WTC11 (cell line): ENCODE data around the gene ABCC4. TPM values are rescaled to one million over a fixed set of nuclear protein-coding genes. Genes with fewer than 3 reads are reported as not detected.

Experiments used
- ATAC-seq: fragments of 200-7000 bp; cut with Tn5 transposase; 2 replicates; pipeline ENCODE4 v1.10.0; 2021; ENCODE audit warnings: mild to moderate bottlenecking, moderate library complexity
- CTCF ChIA-PET: fragments of 300-600 bp; sonication (Branson Sonifier 250); formaldehyde crosslinking; loops from one replicate; lab custom pipeline; 2021; ENCODE audit warnings: antibody characterized with exemption; lab: Charles Lee
- POLR2A ChIA-PET: fragments of 350-600 bp; sonication (Branson Sonifier 250); formaldehyde crosslinking; loops from one replicate; lab custom pipeline; 2021; ENCODE audit warnings: antibody characterized with exemption; lab: Charles Lee
- DNase-seq: peaks from one replicate; pipeline ENCODE4 v3.0.0; 2021; ENCODE audit warnings: low spot score
- H3K27ac Mint-ChIP-seq: 2 replicates; pipeline ENCODE4 v1.8.0; 2021; ENCODE audit warnings: mixed read lengths
- H3K27me3 Mint-ChIP-seq: 2 replicates; pipeline ENCODE4 v1.8.0; 2021; ENCODE audit warnings: low read depth, mild to moderate bottlenecking, moderate library complexity, mixed read lengths
- H3K36me3 Mint-ChIP-seq: 2 replicates; pipeline ENCODE4 v1.8.0; 2021; ENCODE audit warnings: mixed read lengths
- H3K4me1 Mint-ChIP-seq: 2 replicates; pipeline ENCODE4 v1.8.0; 2022; ENCODE audit warnings: mixed read lengths
- H3K4me3 Mint-ChIP-seq: 2 replicates; pipeline ENCODE4 v1.8.0; 2021; ENCODE audit warnings: mild to moderate bottlenecking, moderate library complexity, mixed read lengths
- H3K9me3 Mint-ChIP-seq: 2 replicates; pipeline ENCODE4 v1.8.0; 2021; ENCODE audit warnings: mixed read lengths
- IRF2 ChIP-seq: sonication (generic); formaldehyde crosslinking; IDR thresholded peaks from 2 replicates; pipeline ENCODE4 v1.8.0; 2022; ENCODE audit warnings: low read depth, missing genetic modification reagents, borderline replicate concordance
- KAT7 ChIP-seq: sonication (generic); formaldehyde crosslinking; IDR thresholded peaks from 2 replicates; pipeline ENCODE4 v1.8.1; 2023; ENCODE audit warnings: missing genetic modification reagents, mild to moderate bottlenecking, borderline replicate concordance
- NFYB ChIP-seq: sonication (generic); formaldehyde crosslinking; conservative IDR thresholded peaks from 2 replicates; pipeline ENCODE4 v1.8.0; 2022; ENCODE audit warnings: low read depth, missing genetic modification reagents
- NR1H2 ChIP-seq: sonication (generic); formaldehyde crosslinking; IDR thresholded peaks from 2 replicates; pipeline ENCODE4 v1.9.0; 2021; ENCODE audit warnings: mild to moderate bottlenecking, moderate library complexity, missing genetic modification reagents
- PRRX2 ChIP-seq: fragments of 250-450 bp; sonication (Bioruptor Pico); IDR thresholded peaks from 2 replicates; pipeline ENCODE4 v1.8.0; 2021; ENCODE audit warnings: mild to moderate bottlenecking
- SMAD4 ChIP-seq: sonication (generic); formaldehyde crosslinking; IDR thresholded peaks from 2 replicates; pipeline ENCODE4 v1.8.0; 2022; ENCODE audit warnings: mild to moderate bottlenecking, missing genetic modification reagents
- ZNF423 ChIP-seq: fragments of 250-450 bp; sonication (Bioruptor Pico); IDR thresholded peaks from 2 replicates; pipeline ENCODE4 v2.1.2; 2022; ENCODE audit warnings: mild to moderate bottlenecking, moderate library complexity
- total RNA-seq: library from RNA; stranded (reverse); gene quantifications from 3 replicates; pipeline ENCODE4 v1.2.3, GENCODE V29; 2021
- TF ChIP-seq, protein P1 (sequence below): sonication (generic); formaldehyde crosslinking; IDR thresholded peaks from 2 replicates; pipeline ENCODE4 v1.8.0; 2022; ENCODE audit warnings: missing genetic modification reagents
- TF ChIP-seq, protein P2 (sequence below): sonication (generic); formaldehyde crosslinking; IDR thresholded peaks from 2 replicates; pipeline ENCODE4 v1.8.1; 2022; ENCODE audit warnings: mild to moderate bottlenecking, moderate library complexity, missing genetic modification reagents
- TF ChIP-seq, protein P3 (sequence below): sonication (generic); formaldehyde crosslinking; IDR thresholded peaks from 2 replicates; pipeline ENCODE4 v1.8.0; 2022; ENCODE audit warnings: mild to moderate bottlenecking, missing genetic modification reagents
- TF ChIP-seq, protein P4 (sequence below): sonication (generic); formaldehyde crosslinking; IDR thresholded peaks from 2 replicates; pipeline ENCODE4 v1.8.1; 2023; ENCODE audit warnings: mild to moderate bottlenecking, missing genetic modification reagents

Gene ABCC4
- total RNA-seq, 1 experiment from 2014 or later: 7.2 TPM

DNA sequence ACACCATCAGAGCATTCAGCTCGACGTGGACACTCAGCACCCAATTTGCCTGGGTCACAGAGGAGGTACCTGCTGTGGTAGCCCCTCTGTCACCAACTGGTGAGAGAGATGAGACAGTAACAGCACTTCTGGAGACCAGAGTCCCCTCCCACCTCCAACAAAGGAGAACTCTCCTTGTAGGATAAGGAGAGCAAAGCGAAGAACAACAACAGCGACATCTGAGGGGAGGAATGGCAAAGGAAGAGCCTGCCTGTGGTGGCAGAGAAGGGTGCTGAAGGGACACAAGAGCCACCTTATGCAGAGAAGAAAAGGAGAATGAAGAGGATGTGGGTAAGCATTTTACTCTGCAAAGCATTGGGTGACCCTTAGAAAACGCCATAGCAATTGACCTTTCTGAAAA, 167.8 kb downstream of the ABCC4 start (continued):
- TF ChIP-seq SMAD4 (CRISPR knock-in tag) (no peak), ZNF423 (CRISPR knock-in tag) (no peak)

DNA sequence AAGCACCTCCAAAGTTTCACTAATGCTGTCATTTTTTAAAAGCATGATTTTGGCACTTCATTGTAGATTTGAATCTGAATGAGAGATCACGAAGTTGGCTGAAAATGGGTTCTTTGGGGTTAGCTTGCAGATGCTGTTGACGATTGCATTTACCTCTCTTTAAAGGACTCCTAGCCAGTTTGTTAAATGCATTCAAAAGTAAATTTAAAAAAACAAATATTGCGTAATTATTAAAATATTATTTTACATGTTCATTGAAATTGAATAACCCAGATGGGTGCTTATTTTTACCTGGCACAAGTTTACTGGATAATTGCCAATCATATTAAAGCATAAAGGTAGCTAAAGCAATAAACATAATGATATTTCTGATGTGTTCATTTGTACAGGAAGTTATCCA, 172.2 kb downstream of the ABCC4 start:
- Mint-ChIP-seq H3K9me3 (peaks cover 4% of the 10 kb centered on the region; the same call in 1 of the 2 replicates), H3K27ac (no peak overlapping the region), H3K36me3 (no peaks in the 10 kb centered on the region), H3K4me3 (no peak overlapping the region), H3K27me3 (no peaks in the 10 kb centered on the region), H3K4me1 (peaks cover 19% of the 10 kb centered on the region)
- no peak for DNase-seq
- ChIA-PET CTCF (no interaction called here), POLR2A (interaction anchor here (0.5 kb wide), 1 partner anchor 15 kb away, joined by 4 read pairs; no protein-coding TSS in a partner anchor)
- ATAC-seq: no peak
- TF ChIP-seq IRF2: no peak
- TF ChIP-seq PRRX2 (CRISPR knock-in tag): no peak
- TF ChIP-seq KAT7 (CRISPR knock-in tag): no peak

DNA sequence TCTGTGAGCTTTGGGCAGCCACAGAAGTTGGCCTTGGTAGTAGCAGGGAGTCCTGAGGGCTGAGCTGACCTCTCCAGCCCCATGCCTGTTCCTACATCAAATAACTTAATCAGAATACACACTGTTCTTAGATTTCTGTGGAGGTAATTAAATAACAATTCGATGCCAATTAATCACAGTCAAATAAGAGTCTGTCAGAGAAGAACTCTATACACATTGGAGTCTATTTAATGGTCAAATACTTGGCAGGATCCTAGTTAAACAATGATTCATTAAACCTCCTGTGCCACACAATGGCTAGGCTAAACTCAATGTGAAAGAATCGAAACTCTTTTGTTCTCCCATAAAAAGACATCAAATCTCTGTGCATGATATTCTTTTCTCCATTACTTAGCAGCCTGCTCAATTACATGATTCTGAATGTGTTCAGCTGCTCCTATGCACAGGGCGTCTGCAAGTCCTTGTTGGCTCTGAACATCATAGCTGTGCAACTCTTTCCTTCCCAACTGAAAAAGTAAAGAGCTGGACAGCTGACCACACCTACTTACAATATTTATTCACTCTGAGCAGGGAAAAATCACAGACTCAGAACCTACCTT, 173.1 kb downstream of the ABCC4 start:
- CTCF ChIA-PET: interaction anchor here (0.5 kb wide), 1 partner anchor 60 kb away, joined by 4 read pairs; no protein-coding TSS in a partner anchor
- POLR2A ChIA-PET: interaction anchor here (0.5 kb wide), 2 partner anchors 14 to 437 kb away, joined by 4 to 5 read pairs; no protein-coding TSS in a partner anchor

More for the DNA sequence above, 173.1 kb downstream of the ABCC4 start:
- peaks cover 4% of the 10 kb centered on the region; the same call in 1 of the 2 replicates for H3K9me3 Mint-ChIP-seq
- ATAC-seq: no peak
- DNase-seq: no peak
- no peak overlapping the region for H3K4me3 Mint-ChIP-seq
- peaks cover 11% of the 10 kb centered on the region for H3K4me1 Mint-ChIP-seq
- H3K36me3 Mint-ChIP-seq: no peaks in the 10 kb centered on the region
- no peak overlapping the region for H3K27ac Mint-ChIP-seq
- no peaks in the 10 kb centered on the region for H3K27me3 Mint-ChIP-seq
- TF ChIP-seq, protein P1, sequence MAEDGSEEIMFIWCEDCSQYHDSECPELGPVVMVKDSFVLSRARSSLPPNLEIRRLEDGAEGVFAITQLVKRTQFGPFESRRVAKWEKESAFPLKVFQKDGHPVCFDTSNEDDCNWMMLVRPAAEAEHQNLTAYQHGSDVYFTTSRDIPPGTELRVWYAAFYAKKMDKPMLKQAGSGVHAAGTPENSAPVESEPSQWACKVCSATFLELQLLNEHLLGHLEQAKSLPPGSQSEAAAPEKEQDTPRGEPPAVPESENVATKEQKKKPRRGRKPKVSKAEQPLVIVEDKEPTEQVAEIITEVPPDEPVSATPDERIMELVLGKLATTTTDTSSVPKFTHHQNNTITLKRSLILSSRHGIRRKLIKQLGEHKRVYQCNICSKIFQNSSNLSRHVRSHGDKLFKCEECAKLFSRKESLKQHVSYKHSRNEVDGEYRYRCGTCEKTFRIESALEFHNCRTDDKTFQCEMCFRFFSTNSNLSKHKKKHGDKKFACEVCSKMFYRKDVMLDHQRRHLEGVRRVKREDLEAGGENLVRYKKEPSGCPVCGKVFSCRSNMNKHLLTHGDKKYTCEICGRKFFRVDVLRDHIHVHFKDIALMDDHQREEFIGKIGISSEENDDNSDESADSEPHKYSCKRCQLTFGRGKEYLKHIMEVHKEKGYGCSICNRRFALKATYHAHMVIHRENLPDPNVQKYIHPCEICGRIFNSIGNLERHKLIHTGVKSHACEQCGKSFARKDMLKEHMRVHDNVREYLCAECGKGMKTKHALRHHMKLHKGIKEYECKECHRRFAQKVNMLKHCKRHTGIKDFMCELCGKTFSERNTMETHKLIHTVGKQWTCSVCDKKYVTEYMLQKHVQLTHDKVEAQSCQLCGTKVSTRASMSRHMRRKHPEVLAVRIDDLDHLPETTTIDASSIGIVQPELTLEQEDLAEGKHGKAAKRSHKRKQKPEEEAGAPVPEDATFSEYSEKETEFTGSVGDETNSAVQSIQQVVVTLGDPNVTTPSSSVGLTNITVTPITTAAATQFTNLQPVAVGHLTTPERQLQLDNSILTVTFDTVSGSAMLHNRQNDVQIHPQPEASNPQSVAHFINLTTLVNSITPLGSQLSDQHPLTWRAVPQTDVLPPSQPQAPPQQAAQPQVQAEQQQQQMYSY (CRISPR knock-in tag): no peak
- TF ChIP-seq NFYB (no peak), NR1H2 (CRISPR knock-in tag) (no peak)
- TF ChIP-seq, protein P2, sequence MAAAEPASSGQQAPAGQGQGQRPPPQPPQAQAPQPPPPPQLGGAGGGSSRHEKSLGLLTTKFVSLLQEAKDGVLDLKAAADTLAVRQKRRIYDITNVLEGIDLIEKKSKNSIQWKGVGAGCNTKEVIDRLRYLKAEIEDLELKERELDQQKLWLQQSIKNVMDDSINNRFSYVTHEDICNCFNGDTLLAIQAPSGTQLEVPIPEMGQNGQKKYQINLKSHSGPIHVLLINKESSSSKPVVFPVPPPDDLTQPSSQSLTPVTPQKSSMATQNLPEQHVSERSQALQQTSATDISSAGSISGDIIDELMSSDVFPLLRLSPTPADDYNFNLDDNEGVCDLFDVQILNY (CRISPR knock-in tag): no peak
- TF ChIP-seq, protein P3, sequence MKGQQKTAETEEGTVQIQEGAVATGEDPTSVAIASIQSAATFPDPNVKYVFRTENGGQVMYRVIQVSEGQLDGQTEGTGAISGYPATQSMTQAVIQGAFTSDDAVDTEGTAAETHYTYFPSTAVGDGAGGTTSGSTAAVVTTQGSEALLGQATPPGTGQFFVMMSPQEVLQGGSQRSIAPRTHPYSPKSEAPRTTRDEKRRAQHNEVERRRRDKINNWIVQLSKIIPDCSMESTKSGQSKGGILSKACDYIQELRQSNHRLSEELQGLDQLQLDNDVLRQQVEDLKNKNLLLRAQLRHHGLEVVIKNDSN (CRISPR knock-in tag): no peak
- TF ChIP-seq, protein P4, sequence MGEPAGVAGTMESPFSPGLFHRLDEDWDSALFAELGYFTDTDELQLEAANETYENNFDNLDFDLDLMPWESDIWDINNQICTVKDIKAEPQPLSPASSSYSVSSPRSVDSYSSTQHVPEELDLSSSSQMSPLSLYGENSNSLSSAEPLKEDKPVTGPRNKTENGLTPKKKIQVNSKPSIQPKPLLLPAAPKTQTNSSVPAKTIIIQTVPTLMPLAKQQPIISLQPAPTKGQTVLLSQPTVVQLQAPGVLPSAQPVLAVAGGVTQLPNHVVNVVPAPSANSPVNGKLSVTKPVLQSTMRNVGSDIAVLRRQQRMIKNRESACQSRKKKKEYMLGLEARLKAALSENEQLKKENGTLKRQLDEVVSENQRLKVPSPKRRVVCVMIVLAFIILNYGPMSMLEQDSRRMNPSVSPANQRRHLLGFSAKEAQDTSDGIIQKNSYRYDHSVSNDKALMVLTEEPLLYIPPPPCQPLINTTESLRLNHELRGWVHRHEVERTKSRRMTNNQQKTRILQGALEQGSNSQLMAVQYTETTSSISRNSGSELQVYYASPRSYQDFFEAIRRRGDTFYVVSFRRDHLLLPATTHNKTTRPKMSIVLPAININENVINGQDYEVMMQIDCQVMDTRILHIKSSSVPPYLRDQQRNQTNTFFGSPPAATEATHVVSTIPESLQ (CRISPR knock-in tag): no peak
- TF ChIP-seq, all 79 proteins: peak for 0
